GM21515 (cell line): ENCODE measurements around the gene AP3B2.
"Not testable (repeated sequence)": the region's sequence is repeated elsewhere in the genome, so short reads cannot be mapped to it uniquely, and the experiment has no call there.

Experiments used
- ATAC-seq: cut with Tn5 transposase; IDR thresholded peaks from one replicate; pipeline ENCODE4 v1.9.1; 2021; ENCODE audit not compliant: unreplicated experiment

AP3B2 gene

DNA sequence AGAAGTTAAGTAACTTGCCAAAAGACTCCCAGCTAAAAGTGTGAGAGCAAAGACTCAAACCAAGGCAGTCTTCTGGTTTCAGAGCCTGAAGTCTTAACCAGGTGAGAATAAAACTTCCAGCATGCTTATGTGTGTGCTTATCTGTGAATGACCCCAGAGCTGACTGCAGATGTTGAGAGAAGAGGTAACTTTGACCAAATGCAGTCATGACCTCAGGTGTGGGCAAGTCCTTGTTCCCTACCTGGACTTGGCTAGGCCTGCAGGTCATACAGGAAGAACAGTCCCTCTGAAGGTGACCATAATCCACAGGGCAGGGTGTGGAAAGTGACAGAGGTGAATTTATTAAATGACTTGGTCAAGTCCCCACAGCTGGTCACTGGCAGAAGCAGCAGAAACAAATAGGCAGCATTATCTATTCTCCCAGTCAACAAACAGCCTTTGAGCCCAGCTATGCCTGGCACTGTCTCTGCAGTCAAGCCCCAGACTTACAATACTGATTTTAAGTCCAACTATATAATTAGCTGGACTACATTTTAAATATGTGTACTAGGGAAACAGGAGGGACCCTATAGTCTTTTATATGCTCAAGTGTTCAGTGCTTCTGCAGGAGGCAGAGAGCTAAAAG is 59.5 kb downstream of the AP3B2 start:
- ATAC-seq, result no peak

DNA sequence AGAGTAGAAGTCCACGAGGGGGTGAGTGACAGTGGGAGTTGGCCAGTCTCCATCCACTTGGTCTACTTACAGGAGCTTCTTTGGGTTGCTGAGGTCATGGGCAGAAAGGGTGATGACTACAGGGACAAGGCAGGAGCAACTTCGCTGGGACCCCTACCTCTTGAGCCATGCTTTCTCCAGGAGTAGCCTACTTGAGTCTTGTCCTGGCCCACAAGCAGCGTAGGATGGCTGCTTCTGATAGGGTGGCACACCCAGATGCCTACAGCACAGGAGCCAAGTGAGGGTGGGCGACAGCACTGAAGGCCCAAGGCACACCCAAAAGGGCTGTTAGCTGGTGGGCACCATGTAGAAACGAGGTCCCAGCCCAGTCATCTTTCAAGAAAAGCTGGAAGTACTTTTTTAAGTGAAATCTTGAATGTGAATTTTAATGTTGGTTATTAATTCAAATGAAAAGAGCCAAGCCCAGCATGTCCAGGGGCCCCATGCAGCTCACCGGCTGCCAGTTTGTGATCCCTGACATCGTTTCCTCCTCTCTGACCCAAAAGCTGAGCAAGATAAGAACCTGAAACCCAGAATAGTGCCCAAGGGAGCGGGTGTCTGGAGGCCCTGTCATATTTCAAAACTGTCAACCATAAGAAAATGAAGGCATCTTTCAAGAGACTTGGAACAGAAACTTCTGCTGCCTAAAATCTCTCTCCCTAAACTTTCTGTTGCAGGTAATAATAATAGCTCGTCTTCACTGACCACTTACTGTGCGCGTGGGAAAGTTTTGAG is 60.3 kb downstream of the AP3B2 start:
- ATAC-seq, result no peak

DNA sequence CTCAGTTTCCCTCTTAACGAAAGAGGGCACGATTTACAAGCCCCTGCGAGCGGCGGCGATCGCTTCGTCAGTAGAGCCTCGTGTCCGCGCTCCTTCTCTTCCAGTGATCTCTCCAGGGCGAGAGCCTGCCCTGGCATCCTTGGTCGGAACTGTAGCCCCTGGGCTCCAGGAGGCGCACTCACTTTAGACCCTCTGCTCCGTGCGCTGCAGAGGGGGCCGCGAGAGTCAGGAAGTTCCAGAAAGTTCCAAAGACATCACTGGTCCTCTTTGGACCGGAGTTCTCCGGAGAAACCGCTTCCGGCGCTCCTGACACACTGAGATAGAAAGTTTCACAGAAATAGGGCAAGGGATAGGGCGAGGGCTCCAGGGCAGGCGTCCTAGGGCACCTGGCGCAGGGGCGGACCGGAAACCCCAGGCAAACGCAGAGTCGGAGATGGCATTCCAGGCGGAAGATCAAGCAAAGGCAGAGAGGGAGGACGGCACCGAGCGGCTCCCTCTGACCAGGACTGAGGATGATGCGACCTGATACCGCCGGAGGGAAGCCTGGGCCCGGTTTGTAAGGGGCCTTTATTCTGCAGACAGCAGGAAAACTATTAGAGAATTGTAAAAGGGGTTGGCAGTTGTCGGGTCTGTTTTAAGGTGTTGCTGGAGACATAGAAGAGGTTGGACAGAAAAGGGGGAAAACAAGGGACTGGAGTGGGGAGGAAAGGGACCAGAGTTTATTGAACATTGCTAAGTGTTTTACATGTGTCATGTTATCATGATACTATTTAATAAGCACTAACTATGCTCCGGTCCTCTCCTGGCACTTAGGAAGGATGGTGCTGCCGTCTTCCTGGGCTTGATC is 61.2 kb downstream of the AP3B2 start:
- ATAC-seq, result no peak

DNA sequence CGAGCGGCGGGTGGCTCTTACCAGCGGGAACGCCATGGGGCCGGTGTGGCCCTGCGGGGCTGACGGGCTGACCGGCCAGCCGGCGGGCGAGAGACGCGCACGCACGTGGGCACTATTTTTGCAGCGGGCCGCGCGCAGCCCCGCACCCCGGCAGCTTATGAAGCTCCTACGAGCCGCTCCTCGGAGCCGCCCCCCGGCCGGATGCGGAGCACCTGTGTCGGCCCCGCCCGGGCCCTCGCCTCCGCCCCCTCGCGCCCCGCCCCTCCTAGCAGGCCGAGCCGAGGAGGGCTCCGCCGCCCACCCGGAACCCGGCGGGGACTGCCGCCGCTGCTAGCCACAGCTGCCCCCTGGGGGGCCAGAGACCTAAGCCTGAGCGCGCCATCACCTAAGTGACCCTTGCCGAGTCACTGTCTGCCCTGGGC is 61.8 kb downstream of the AP3B2 start:
- ATAC-seq, result no peak

DNA sequence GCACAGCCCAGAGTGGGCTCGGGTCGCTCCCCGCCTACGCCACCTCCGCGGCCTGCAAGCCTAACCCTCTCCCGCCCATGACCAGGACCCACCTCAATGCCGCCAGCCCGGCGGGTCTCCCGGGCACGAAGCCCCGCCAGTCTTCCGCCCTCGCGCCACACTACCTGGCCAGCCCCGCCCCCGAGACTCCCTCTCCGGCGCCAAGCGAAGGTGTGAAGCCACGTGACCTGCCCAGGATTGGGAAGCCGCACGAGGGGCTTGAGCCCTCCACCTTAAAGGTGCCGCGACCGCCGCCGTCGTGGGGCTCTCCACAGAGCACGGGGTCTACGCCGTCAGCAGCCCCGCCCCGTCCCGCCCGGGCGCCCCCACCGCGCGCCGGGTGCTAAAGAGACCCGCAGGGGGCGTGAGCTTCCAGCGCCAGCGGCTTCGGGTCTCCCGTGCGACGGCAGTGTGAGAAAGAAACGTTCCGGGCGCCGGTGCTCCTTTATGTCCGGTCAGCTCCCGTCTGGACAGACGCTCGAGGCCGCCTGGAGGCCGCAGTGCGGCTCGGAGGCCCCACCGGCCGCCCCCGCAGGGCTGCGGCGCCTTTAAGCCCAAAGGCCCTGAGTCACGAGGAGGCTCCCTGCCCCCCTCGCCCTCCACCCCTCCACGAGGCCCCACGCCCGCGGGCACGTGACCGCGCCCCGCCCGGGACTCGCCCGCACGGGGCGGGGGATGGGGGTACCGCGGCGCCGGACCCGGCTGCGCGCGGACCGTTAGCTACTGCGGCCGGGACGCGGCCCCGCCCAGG is 62.4 kb downstream of the AP3B2 start, which contains the start of gene CPEB1:
Gene CPEB1 (minus strand): TSS at position 319 of the 790 bp plus-strand sequence. CDS start 18,904 bp downstream, outside the sequence.
- ATAC-seq, result no peak

DNA sequence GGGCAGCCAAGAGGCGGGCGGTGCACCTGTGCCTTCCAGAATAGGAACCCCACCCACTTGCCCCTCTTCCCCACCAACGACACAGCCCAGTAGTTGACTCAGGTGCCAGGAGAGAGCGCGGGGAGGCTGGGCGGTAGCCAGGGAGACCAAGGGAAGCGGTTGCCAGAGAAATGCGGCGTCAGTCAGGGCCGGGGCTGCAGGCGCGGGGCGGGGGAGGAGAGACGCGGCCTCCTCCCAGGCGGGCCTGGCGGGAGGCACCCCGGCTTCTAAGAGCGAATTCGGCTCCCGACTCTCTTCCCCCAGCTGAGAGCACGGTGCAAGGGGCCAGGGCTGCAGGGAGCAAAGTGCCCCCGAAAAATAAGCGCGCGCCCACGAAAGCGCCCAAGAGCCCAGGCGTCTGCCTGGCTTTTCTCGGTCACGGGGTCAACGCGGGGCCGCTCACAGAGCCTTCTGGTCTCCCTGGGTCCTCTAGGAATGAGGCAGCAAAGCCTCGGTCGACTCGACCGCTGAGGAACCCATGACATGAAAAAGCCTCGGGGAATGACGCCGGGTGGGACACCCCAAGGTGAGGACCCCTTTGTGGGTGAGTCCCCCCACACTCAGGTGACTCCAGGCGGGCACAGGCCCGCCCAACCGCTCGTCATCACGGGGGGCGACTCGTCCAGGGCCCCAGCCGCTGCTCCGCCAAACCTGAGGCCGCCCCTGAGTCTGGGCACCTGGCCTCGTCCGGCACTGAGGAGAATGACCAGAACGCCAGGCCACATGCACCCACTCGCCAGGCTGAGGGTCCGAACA is 63.2 kb downstream of the AP3B2 start:
- no peak for ATAC-seq

DNA sequence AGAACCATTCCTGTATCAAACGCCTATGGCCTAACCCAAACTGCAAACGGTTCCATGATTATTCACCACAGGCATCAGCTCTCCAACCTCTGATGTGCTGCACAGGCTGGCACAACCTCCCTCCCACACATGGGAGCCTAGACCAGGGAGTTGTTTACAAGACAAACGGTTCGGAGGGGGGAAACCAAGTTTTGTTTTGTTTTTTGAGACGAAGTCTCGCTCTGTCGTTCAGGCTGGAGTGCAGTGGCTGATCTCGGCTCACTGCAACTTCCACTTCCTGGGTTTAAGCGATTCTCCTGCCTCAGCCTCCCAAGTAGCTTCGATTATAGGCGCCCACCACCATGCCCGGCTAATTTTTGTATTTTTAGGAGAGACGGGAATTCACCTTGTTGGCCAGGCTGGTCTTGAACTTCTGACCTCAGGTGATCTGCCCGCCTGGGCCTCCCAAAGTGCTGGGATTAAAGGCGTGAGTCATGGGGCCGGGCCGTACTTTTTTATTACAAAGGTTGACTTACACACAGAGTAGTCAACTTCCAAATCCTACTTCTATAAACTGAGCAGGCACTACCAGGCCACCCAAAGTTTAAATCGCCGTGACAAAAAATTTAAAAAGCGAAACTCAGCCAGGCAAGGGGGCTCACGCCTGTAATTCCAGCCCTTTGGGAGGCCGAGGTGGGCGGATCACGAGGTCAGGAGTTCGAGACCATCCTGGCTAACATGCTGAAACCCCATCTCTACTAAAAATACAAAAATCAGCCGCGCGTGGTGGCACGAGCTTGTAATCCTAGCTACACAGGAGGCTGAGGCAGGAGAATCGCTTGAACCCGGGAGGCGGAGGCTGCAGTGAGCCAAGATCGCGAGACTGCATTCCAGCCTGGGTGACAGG is 64.5 kb downstream of the AP3B2 start:
- ATAC-seq, result not testable (repeated sequence)

DNA sequence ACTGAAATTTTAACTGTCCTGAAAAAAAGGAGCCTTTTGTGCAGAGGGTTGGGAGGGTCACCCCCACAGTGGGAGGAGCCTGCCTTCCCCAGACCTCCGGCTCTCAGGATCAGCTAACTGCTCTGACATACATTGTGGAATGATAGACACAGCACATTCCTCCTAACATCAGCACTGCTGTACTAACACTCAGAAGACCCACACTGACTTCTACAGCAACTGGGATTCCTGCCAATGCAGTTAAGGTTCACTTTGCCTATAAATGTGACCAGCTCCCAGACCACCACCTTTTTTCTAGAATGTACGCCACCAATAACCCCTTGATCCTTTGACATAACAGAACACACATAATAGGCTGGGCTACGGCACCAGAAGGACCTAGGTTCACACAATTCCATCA is 65.7 kb downstream of the AP3B2 start:
- ATAC-seq, result no peak

DNA sequence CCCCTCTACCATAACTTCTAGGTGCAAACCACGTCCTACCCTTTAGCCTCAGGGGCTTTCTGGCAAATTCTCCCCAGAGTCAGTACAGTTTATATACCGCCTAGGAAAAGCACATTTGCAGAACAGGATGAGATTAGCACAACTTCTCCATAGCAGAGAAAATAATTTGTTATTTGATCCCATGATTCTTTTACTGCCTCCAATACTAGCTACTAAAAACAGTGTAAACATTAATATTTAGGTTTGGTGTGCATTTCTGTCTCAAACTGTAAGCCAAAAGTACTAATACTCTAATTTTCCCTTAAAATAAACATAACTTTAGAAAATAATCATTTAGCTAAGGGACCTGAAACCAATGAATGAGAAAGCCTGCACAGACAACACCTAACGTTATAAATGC is 67.0 kb downstream of the AP3B2 start:
- ATAC-seq, result no peak

DNA sequence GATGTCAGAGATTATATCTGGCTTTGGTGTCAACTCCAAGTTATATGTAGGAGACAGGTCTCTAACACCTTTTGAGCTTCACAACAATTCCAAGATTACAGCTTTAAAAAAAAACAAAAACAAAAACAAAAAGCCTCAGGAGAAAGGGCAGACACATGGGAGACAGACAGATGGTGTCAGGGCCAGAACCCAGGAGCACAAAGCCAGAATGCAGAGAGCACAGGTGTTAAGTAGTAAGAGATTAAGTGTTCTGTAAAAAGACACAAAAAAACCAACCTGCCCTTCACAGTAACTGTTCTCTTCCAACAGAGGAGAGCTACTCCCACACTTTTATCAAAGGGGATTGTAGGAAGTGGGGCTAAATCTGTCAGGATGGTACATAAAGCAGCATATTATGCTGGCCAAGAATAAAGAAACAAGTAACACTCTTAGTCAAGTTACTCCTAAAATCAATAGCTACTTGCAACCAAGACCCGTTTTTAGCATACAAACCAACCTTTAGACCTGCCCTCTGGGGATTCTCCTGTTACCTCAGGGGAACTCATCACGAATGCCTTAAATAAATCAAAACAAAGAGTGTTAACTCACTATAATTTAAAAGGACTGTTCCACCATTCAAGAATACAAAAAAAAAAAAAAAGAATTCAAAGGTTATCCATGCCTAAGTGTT is 68.4 kb downstream of the AP3B2 start:
- ATAC-seq, result no peak

DNA sequence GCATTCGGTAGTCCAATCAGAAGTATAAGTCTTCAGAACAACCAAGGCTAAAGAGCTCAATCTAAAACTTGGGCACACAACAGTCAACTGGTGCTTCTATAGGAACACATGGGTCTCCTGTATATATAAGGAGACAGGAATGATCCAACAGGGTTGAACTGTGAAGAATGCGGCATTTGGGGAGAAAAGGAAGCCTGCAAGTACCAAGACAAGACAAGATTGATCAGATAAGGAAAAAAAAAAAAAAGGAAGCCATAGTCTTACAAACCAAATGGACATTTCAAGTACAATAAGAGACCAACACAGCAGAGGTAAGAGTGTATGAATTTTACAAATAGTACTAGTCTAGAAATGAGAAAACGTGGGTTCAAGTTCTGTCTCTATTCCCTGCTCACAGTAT is 69.0 kb downstream of the AP3B2 start:
- no peak for ATAC-seq

DNA sequence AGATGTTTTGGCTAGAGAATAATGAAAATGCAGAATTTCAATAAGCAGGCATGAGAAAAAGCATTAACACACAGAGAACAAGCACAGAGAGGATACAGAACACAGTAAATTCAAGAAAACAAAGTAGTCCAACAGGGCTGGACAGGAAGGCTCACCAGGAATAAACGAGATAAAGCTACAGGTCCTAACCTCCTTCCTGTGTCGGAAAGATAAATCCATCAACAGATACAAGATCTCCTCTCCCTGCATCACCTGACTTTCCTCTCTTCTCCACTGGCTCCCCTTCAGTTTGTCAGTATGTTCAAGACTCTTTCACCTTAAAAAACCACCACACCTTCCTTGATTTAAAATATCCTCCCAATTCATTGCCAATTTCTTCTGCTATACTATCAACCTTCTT is 73.9 kb downstream of the AP3B2 start:
- ATAC-seq, result no peak

DNA sequence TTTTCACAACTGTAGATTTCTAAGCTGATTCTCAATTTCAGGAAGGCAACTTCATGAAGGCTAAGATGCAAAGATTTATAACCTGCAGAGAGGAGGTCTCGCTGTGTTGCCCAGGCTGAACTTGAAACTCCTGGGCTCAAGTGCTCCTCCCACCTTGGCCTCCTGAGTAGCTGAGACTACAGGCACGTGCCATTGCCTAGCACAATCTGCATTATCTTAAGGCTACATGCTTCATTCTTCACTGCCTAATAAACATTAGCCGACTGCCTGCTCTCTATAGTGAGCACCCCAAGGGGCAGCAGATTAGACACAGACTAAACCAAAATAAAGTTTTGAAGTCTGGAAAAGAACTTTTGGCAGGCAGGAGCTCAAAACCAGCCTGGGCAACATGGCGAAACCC is 79.6 kb downstream of the AP3B2 start:
- no peak for ATAC-seq

DNA sequence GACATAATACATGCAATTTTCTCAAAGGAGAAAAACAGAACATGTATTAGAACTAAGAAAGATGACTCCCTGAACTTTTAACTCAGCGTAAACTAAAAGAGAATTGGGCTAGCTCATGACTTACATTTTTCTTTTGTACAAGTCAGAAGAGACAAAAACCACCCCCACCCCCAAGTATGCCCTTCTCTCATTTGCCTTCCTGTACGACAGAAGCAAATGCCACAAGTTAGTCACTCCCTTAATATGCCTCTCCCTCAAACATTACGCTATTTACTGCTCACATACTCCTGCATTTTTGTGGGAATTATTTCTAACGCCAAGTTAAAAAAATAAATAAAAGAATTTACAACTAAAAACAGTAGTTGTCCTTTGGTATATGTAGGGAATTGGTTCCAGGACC is 84.5 kb downstream of the AP3B2 start:
- ATAC-seq, result no peak

DNA sequence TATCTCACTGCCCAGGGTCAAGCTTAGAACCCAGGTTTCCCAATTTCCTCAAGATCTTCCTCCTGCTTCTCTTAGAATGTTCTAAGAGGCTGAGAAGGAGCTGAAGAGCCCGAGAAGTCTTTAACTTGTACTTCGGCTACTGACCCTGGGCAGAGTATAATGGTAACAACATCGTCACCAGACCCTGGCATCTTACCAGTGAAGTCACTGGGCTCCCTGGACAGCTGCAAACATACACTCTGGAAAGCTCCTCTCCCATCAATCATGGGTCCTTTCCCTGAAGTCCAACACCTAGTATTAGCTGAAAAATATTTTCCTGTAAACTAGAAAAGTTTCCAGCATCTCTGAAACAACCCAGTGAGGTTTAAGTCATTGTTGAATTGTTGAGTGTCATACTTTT is 85.2 kb downstream of the AP3B2 start:
- no peak for ATAC-seq

DNA sequence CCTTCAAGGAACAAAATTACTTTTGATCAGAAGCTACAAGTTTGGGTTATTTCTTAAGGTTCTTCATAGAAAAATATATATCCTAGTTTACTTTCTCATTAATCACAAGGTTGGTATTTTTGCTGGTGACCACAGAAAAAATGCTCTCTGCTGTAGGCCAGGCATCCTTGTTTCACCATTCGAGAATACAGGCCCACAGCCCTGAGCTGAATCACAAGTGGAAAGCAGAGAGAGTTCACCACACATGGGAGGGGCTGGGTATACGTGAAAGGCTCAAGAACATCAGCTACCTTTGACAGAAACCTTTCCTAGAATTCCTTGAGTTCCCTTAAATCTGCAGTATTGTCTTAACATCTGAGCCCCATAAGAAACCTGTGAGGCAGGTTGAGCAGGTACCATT is 85.7 kb downstream of the AP3B2 start:
- ATAC-seq, result no peak

DNA sequence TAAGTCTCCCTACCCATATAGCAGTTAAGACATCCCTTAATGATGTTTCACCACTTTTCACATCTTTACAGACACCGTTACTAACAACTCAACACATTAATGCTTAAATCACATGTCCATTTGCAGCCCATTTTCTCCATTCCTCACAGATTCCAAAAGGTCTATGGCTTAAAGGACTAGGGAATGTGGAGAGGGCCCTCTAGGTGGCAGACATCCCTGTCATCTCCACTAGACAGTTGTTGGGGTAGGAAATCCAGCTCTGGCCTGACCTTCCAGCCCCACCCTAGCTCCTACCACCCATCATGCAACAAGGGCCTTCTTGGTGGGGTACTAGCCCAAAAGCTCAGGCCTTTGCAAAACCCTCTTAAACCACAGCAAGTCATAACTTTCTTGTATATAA is 87.7 kb downstream of the AP3B2 start:
- ATAC-seq, result no peak

DNA sequence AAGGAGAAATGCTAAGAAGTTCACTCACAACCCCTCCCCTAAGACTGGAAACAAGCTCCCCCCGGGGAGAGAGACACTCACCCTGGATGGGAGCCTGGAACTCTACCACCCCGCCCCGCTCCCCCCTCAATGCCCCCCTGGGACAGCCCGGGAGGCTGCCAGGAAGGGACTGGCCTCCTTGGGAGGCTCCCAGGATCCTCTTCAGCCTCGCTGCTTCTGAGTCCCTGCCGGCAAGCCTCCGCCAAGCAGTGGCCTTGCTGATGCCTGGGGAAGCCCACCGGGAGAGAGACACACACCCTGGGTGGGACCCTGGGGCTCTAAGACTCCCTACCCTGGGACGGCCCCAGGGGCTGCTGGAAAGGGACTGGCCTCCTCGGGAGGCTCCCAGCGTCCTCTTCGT is 95.9 kb downstream of the AP3B2 start:
- ATAC-seq, result no peak

DNA sequence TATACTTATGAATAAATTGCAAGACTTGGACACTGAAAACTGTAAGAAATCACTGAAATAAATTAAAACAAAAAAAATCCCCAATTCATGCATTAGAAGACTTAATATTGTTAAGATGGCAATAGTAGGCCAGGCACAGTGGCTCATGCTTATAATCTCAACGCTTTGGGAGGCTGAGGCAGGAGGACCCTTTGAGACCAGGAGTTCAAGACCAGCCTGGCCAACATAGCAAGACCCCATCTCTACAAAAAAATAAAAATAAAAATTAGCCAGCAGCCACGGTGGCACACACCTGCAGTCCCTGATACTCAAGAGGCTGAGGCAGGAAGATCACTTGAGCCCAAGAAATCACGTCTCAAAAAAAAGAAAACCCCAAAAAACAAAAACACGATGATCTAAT is 98.3 kb downstream of the AP3B2 start:
- no peak for ATAC-seq
